ENCODE data around the gene SMIM9.

SMIM9 gene

DNA sequence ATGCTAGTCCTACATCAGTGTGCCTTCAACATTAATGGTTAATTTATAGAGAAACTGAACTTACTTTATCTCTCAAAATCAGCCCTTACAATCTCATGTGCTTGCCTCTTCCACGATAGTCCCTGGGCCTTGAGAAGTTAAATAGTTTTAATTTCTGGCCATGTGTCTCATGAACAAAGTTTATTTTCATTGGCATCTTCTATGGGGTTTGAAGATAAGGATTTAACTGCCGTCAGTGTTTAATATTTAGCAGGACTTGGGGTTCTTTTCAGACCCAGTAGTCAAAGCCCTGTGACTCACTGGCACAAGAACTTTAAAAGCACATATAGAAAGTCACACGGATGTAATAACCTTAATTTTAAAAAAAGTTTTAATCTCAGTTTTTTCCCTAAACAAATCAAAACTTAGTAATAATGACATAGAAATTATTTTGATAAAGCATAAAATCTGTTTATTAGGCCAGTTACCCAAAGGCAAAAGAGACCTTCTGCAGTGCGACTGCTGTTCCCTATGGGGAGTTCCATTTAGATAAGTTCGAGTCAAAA lies 19.1 kb downstream of the SMIM9 start:
- no peak for DNase-seq

DNA sequence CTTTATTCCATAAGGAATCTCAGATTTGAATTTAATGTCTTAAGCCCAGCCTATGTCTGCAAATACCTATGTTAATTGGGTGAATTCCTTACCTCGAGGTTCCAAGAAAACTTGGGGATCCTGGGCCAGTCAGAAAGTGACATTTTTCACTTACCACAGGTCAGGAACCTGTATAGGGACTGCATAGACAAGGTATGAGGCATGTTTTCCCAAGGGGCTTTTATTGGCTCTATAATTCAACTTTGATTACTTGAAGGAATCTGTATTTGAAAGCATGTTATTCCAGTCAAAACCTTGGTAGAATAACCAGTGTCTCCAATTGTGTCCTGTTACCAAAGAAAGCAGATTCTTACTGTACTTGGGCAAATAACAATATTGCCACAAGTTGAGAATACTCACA lies 20.7 kb downstream of the SMIM9 start:
- DNase-seq, result no peak

DNA sequence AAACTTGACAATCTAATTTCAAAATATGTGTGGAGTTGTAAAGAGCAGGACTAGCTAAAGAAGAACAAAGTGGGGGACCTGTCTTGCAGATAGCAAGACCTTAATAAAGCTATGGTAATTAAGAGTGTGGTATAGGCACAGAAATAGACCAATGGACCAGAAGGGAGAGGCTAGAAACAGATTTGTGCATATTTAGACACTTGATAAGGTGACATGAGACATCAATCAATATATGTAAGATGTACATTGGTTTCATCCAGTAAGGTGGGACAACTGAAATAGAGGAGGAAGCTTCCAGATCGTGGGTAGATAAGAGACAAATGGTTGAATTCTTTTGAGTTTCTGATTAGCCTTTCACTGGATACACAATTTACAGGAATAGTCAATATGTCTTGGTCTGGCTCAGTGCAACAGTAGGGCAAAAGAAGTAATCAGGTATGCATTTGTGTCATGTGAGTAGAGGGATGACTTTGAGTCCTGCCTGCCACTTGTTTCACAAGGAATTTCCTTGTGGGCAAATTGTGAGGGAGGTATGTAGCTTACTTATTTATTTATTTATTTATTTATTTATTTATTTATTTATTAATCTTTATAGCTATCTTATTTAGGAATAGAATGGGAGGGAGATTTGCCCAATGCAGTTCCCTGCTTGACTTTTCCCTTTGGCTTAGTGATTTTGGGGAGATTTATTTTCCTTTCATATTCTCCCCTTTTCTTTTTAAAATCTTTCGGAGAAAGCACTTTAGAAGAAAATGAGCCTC lies 21.9 kb downstream of the SMIM9 start:
- DNase-seq, result no peak

DNA sequence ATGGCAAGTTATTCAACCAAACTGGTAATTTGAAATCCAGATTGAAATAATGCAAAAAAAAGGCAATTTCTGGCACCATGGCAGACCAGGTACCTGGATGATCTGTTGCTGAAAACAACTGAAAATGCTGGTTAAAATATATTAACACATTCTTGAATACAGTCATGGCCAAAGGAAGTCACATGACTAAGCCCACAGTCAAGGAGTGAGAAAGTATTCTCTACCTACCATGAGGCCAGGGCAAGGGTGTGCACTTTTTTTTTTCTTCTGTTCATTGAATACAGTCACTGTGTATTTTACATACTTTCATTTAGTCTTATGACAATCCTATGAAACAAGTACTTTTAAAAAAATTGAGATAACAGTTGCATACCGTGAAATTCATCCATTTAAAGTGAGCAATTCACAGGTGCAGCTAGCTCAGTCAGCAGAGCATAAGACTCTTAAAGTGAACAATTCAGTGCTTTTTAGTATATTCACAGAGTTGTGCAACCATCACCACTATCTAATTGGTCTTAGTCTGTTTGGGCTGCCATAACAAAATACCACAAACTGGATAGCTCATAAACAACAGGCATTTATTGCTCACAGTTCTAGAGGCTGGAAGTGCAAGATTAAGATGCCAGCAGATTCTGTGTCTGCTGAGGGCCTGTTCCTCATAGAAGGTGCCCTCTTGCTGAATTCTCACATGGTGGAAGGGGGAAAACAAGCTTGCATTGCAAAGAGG lies 24.4 kb downstream of the SMIM9 start:
- no peak for DNase-seq

DNA sequence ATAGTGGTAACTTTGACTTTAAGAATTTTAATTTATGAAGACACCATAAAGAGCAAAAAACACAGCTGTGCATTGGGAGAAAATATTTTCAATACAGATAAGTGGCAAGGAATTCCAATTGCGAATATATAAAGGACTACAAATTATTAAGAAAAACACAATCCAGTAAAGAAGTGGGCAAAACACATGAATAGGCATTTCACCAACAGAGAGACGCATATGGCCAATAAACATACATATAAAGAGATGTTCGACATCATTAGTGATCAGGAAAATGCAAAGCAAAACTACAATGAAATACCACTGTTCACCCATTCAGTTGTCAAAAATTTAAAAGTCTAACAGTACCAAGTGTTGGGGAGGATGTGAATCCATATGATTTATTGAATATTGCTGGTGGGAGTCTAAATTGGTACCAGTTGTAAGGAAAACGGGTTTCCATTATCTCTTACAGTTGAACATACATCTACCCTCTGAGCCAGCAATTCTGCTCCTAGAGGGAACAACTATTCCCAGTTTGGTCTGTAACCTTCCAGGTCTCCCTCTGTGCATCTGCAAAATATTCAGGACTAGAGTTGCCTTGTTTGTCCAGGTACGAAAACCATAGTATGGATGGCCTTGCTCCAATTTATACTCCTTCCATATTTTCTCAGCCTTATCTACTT lies 27.5 kb downstream of the SMIM9 start:
- DNase-seq, result no peak

DNA sequence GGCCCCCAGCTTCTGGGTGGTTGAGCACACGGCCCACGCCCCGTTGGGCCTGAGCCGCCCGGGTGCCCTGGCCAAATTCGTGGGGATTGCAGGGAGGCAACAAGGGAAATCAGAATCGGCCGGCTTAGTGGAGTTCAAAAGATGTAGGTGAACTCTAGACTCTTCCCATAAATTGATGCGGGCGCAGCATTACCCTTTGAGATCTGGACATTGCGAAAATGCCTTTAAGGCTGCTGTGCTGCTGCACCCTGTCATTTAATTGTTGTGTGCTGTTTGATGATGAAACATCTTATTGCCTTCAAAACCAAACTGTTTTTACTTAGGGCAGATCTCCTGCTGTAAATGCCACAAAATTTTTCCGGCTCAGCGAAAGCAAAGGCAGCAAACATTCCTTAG lies 28.8 kb downstream of the SMIM9 start:
- no peak for DNase-seq

DNA sequence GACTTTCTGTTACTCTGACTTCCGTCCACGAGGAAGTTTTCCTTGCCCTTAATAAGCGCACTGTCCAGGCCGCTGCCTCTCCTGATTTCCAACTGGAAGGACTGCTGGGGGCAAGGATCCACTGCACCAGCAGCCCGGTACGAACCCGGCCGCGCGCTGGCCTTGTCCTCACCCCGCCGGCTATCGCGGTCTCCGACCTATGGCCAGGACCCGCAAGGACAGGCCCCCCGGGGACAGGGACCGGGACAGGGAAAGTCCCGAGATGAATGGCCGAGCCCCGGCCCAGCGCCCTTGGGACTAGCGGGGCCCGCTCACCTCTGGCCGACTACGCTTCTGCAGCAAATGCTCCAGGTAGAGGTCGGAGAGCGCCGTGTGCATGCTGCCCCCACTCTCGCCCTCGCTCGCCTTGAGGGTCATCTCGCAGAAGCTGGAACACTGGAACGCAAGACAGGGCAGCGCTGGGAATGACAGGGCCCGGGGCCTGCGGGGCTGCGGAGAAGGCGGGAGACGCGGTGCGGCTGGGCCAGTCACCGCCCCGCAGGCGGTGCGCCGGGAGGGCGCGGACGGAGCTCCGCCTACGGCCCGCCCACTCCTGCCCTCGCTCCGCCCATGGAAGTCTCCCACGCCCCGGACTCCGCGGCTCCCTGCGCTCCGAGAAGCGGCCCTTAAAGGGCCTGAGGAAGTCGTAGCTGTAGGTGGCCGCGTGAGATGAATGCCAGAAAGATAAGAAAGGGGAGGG lies 29.3 kb downstream of the SMIM9 start, which contains the start of gene MPP1:
TSS of gene MPP1 (minus strand) at position 529 of the 739 bp plus-strand sequence. CDS start at position 417, 112 bp downstream.
- DNase-seq, result peak; percentile 85

DNA sequence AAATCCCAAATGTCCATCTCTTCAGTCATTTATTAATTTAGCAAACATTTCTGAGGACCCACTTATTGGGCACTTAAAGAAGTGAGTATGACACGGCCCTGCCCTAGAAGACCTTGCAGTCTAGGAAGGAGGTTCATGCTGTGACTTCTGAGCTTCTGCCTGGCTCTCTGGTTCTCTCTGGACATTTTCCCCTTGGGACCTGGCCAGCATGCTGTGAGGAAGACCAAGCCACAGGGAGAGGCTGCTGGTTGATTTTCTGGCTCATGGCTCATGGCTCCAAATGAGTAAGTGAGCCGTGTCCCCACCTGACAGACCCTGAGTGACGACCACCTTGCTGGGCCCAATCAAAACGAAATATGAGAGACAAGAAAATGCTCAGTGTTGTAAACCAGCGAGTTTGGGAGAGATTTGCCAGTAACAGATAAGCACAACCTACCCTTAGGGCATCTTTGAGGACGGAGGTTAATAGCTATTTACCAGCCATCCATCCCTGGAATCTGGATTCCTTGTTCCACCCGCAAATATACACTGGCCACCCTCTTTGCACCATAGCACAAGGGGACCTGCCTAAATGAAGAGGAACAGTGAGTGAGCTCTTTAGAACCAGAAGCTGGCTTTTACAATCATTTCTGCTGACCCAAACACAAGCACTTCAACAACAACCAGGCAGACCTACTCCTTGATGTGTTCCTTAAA lies 30.1 kb downstream of the SMIM9 start:
- DNase-seq, result no peak

DNA sequence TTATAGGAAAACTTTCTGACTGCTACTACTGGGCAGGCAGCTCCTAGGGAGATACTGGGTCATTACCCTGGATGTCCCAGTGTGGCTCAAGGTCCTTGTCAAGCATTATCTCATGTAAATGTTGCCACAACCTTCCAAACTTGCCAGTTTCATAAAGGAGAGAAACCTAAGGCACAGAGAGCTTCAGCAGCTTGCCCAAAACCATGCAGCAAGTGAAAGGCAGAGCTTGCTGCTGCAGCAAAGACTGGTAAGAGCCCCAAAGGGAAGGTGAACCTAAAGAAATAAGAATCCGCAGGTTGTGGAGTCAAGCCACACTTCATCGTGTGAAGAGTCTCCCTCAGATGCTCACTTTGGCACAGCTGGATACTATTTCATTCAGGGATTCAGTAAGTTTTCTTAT lies 31.5 kb downstream of the SMIM9 start:
- no peak for DNase-seq

DNA sequence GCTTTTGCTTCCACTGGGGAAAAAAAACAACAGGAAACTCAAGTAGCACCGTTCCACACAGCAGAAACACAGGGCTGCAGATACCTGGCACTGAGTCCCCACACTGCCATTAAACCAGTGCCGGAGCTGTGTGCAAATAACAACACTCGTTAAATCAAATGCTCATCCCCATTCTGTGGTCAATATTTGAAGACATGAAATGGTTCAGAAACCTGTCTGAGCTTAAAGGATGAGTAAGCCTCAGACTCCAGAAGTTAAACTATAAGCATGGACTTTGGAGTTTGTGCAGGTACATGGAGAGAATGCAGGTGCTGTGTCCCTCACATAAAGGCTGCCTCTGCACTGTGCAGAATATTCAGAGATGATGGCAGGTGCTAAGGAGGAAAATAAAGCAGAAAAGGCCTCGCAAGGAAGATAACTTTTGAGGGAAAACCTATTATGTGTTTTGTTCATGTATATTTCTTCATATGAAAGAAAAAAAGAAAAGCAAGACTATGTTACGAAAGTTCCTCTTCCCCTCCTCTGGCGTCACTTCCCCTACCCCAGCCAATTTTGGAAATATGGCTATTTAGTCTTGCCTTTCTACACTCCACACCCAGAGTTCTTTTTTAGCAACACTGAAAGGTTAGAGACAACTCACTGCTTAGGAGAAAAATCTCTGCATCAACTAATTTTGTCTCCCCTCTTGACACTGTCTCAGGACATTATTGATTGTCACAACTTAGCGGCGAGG lies 33.8 kb downstream of the SMIM9 start:
- no peak for DNase-seq

DNA sequence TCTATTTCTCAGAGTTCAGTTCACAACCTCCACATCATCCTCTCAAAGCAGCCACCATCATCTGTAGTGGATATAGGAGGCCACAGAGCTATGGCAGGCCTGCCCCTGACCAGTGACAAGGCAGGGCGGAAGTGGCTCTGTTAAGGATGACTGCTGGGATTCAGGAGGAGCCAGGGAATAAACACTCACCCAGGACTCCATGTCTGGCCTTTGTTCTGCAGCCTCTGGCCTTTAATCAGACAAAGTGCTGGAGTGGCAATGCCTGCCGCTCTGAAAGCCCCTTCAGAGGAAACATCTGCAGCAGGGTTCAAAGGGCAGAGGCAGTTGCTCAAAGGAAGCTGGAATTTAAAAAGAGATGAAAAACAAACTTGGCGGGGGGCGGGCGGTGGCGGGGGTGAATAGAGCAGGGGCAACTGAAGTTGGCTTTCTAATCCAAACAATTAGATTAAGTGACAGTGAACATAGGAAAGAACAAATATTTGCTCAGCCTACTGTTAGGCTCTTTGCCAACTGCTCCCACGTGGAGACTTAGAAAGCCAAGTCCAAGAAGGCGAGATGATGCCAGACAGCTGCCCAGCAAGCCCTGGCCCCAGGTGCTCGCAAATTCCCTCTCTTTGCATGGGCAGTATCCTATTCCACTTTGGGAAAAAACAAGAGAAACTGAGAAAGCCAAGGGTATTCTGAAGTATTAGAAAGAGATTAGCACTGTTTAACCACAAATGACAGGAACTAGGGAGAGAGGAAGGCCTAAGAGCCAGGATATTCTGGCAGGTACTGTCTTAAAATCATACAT lies 34.7 kb downstream of the SMIM9 start:
- DNase-seq, result no peak

DNA sequence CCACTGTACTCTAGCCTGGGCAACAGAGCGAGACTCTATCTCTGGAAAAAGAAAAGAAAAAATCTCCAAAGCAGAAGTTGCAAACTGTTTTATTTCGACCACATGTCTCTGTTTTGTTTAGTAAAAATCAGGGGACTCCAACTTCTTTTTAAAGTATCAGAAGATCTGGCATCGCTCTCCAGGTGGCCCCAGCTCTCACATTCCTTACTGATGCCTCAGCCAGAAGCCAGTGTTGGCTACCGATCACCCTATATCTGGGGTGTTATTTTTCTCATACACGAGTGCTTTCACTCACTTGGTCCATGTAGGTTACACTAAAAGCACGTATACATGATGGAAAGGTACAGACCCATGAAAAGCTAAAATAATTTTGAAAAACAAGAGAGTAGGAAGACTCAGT lies 37.5 kb downstream of the SMIM9 start:
- no peak for DNase-seq

DNA sequence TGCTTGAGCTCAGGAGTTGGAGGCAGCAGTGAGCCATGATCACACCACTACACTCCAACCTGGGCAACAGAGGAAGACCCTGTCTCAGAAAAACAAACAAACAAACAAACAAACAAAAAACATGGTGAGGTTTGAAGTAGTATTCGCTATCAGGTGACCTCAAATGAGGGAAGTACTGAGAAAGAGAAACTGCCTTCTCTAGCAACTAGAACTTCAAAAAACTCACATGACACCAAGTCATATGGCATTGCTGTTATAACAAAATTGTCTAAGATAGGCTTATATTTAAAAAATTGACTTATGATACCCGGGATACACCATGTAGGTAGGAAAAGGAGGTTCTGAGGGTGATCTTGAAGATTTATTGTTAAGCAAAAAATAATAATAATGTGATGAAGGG lies 39.4 kb downstream of the SMIM9 start:
- no peak for DNase-seq

DNA sequence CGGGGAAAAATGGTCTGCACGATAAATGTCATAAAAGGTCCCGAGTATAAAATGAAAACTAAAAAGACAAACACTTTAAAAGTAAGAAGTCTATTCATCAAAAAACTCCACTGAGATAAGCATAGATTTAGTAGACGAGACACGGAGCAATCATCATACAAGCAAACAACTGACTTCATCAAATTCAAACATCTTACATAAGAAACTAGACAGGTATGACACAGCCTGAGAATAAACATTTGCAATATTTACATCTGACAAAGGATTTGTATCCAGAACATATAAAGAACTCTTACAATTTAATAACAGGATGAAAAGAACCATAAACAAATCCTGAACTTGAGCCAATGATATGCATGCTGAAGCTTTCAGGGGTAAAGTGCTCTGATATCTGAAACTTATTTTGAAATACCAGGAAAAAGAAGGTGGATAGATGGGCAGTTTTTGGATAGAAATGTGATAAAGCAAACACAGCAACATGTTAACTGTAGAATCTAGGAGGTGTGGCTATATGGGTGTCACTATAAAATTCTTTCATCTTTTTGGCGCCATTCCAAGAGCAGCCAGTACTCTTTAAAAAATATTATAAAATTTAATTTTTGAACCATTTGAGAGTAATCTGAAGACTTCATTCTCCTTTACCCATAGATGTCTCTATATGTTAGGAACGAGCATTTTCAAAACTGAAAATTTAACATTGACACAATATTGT lies 41.2 kb downstream of the SMIM9 start:
- no peak for DNase-seq

DNA sequence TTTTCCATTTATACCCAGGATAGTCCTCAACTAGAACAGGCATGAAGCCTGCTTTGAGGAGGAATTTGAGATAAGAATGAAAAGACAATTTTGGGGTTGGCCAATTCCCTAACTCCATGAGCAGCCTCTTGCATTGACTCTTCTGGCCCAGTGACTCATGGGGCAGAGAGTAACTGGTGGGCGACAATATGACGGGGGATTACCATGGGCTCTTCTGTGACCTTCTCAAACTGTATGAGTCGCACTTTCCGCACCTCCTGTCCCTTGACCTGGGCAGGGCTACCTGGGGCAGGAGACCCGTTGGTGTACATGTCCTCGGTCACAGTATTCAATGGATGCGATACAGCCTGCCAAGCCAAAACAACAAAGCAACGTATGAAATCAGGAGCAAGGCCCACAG lies 42.5 kb downstream of the SMIM9 start:
- DNase-seq, result no peak

DNA sequence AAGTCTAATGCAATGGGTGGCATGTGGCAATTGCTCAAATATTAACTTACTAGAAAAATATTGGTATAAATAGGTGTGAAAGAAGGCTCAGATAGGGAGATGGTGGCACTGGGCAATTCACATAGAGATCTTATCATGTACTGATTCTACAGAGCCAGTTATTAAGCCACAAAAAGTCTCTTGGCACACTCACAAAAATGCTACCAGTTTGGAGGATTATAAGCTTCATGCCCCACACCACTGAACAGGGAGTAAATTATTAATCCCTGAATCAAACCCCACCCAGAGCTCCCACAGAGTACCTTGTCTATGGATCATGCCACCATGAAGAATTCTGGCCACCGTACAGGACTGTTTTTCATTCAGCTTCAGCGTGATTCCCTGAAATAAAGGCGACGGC lies 43.0 kb downstream of the SMIM9 start:
- no peak for DNase-seq

DNA sequence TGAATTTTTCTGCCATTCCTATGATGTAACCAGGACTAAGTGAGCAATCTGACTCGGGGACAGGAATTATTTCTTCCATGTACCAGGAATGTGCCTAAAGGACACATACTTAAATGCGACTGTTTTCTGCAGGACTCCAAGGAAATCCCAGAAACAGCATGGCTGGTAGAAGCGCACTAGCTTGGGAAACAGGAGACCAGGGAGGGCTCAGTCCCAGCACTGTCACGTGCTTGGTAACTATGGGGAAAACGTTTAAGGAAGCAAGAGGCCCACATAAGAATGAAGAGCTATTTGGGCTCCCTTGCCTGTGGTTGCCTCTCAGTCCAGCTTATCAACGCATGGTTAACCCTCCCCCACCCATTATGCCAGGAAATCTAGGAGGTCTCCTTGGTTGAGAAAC lies 48.7 kb downstream of the SMIM9 start:
- DNase-seq, result no peak

DNA sequence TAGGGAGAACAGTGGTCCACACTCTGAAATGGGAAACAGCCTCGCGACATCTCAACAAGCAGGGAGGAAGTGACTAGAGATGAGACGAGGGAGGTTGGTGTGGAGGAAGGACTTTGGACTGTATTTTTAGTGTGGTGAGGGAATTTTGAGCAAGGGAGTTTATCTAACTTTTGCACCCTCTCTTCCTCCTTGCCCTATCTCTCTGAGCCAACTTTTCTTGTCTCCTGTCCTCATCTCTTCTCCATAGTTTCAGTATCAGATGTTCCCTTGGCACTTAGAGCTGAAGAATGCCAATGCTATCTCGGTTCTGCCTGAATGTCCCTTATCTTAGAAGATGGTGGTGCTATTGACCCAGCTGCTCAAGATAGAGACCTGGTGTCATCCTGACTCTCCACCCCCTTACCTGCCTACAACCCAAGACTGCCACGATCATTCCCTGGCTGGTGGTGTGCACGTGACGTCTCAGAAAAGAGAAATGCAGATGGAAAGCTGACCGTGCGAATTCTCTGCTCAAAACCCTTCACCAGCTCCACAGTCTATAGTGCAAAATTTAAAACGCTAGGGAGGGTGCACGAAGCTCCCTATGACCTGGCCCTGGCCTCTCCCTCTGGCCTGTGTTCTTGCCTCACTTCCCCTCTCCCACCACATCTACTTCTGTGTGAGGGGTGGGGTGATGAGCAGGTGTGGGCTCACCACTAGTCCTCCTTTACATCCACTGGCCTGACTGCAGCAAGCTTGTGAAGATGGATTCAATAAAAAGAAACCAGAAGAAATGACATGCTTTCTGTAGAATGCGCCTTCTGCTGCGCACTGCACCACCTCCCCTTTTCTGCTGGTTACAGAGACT lies 50.1 kb downstream of the SMIM9 start:
- DNase-seq, result no peak

DNA sequence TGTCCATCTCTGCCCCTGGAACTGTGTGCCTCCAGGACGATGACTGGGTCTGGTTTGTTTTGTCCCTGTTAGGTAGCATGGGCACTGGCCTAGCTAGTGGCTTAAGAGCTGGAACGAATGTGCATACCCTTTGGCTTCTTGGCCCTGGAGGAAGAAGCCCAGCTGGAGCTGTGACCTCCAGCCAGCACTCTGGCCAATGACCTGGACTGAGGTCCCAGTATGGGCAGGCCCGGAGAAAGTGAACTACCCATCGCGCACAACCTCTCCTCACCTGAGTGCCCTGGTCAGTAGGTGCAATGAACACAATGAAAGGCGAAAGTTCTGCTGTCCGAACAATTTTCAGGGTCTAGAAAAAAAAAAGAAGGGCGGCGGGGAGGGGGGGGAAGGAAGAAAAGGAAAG lies 53.5 kb downstream of the SMIM9 start:
- DNase-seq, result no peak
